Activated T-cell treated with anti-CD3 and anti-CD28 coated beads, Interleukin-2, amount 50 U/mL, for 72 hours (primary cell): Measurements from ENCODE around the gene HOXD1. TPM values are rescaled to one million over a fixed set of nuclear protein-coding genes. Genes with fewer than 3 reads are reported as not detected.

ENCODE experiments used
- ATAC-seq, 2 donors: fragments of 150-1000 bp; cut with Tn5 transposase; replicated peaks in 1 of 2; 2 replicates each; pipeline ENCODE4 v1.10.0; 2021; ENCODE audit warnings: moderate library complexity in 2 of 2, mild to moderate bottlenecking in 1 of 2
- DNase-seq, 2 donors: peaks; one replicate each; pipeline ENCODE4 v3.0.0; 2021 to 2022; ENCODE audit warnings: mixed read lengths in 1 of 2
- H3K27ac Mint-ChIP-seq: one replicate; pipeline ENCODE4 v1.8.0; 2022; ENCODE audit warnings: mild to moderate bottlenecking, moderate library complexity, mixed read lengths
- H3K27me3 Mint-ChIP-seq: one replicate; pipeline ENCODE4 v1.8.0; 2022; ENCODE audit warnings: low read depth, mixed read lengths
- H3K36me3 Mint-ChIP-seq, 2 donors: one replicate each; pipeline ENCODE4 v1.8.0; 2022; ENCODE audit warnings: mixed read lengths in 2 of 2, mild to moderate bottlenecking in 1 of 2; ENCODE audit not compliant: insufficient read depth in 2 of 2
- H3K4me1 Mint-ChIP-seq: one replicate; pipeline ENCODE4 v1.8.0; 2022; ENCODE audit warnings: low read depth, mixed read lengths
- H3K4me3 Mint-ChIP-seq, 2 donors: one replicate each; pipeline ENCODE4 v1.8.0; 2022; ENCODE audit warnings: mild to moderate bottlenecking in 2 of 2, mixed read lengths in 2 of 2, moderate library complexity in 2 of 2
- H3K9me3 Mint-ChIP-seq, 2 donors: one replicate each; pipeline ENCODE4 v1.8.0; 2022; ENCODE audit warnings: mixed read lengths in 2 of 2
- total RNA-seq, 2 donors: library from RNA; stranded (reverse); gene quantifications; one replicate each; pipeline ENCODE4 v1.2.3, GENCODE V29; 2022

HOXD1 gene
- total RNA-seq, 2 donors from 2014 or later, result not detected

DNA sequence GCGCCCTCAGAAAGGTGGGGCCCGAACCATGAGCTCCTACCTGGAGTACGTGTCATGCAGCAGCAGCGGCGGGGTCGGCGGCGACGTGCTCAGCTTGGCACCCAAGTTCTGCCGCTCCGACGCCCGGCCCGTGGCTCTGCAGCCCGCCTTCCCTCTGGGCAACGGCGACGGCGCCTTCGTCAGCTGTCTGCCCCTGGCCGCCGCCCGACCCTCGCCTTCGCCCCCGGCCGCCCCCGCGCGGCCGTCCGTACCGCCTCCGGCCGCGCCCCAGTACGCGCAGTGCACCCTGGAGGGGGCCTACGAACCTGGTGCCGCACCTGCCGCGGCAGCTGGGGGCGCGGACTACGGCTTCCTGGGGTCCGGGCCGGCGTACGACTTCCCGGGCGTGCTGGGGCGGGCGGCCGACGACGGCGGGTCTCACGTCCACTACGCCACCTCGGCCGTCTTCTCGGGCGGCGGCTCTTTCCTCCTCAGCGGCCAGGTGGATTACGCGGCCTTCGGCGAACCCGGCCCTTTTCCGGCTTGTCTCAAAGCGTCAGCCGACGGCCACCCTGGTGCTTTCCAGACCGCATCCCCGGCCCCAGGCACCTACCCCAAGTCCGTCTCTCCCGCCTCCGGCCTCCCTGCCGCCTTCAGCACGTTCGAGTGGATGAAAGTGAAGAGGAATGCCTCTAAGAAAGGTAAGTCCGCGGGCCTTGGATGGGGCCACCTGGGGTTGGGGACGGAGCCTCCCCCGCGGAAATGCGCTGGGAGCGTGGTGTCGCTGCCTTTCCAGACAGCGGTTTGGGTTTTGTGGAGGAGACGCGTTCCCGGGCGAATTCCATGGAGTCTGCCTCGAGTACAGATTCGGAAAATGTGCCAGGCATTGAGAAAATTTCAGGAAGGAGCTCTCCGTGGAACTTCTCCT is 559 bp downstream of the HOXD1 start:
- ATAC-seq, result peak; percentile 49 to 55
- peak overlapping the region; percentile 70 to 73 for H3K4me3 Mint-ChIP-seq
- H3K4me1 Mint-ChIP-seq, result peaks cover 18% of the 10 kb centered on the region
- H3K36me3 Mint-ChIP-seq, result peaks cover 2 to 4% of the 10 kb centered on the region in 2 donors
- DNase-seq, result peak in 1 of 2 donors; percentile 4
- H3K9me3 Mint-ChIP-seq, result no peaks in the 10 kb centered on the region
- H3K27ac Mint-ChIP-seq, result no peak overlapping the region
- peaks cover 72% of the 10 kb centered on the region for H3K27me3 Mint-ChIP-seq

DNA sequence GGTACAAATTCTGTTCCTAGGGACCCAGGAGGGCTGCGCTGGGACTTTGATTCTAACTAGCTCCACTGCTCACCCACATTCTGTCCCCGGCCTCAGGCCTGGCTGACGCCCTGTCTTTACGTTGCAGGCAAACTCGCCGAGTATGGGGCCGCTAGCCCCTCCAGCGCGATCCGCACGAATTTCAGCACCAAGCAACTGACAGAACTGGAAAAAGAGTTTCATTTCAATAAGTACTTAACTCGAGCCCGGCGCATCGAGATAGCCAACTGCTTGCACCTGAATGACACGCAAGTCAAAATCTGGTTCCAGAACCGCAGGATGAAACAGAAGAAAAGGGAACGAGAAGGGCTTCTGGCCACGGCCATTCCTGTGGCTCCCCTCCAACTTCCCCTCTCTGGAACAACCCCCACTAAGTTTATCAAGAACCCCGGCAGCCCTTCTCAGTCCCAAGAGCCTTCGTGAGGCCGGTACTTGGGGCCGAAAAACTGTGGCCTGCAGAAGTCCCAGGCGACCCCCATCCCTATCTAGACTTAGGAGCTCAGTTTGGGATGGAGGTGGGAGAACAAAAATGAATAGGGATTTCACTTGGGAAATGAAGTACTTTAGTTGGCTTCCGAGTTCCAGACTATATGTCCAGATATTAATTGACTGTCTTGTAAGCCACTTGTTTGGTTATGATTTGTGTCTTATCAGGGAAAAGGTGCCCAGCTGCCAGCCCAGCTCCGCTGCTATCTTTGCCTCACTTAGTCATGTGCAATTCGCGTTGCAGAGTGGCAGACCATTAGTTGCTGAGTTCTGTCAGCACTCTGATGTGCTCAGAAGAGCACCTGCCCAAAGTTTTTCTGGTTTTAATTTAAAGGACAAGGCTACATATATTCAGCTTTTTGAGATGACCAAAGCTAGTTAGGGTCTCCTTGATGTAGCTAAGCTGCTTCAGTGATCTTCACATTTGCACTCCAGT is 1.5 kb downstream of the HOXD1 start:
- H3K9me3 Mint-ChIP-seq, result no peaks in the 10 kb centered on the region
- H3K4me1 Mint-ChIP-seq, result peaks cover 18% of the 10 kb centered on the region
- no peak for ATAC-seq
- peaks cover 2 to 4% of the 10 kb centered on the region in 2 donors for H3K36me3 Mint-ChIP-seq
- peak overlapping the region; percentile 70 to 73 for H3K4me3 Mint-ChIP-seq
- DNase-seq, result no peak
- H3K27ac Mint-ChIP-seq, result no peak overlapping the region
- H3K27me3 Mint-ChIP-seq, result peaks cover 70% of the 10 kb centered on the region

DNA sequence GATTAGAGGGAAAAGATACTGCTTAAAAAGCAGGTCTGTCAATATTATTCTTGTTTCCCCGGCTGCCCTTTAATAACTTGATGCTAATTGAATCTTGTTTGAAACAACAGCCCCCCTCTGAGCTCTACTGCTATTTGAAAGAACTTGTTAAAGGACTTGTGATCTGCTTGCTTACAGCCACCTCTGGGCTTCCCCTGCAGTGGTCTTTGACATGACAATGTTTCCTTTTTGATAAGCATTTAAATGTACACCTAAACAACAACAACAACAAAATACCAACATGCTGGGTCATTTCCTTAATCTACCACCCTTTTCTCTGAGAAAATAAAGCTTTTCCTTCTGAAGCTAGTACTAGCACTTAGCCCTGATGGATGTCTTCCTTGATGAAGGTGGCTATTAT is 3.9 kb downstream of the HOXD1 start:
- ATAC-seq, result no peak

GRCh38 chr2:176193048-176193447 is 4.6 kb downstream of the HOXD1 start:
- DNase-seq (no peak), ATAC-seq (no peak)
- no peak overlapping the region for H3K4me3 Mint-ChIP-seq
- peaks cover 67% of the 10 kb centered on the region for H3K27me3 Mint-ChIP-seq
- H3K27ac Mint-ChIP-seq, result no peak overlapping the region
- peaks cover 0 to 1% of the 10 kb centered on the region in 2 donors for H3K36me3 Mint-ChIP-seq
- H3K9me3 Mint-ChIP-seq, result no peaks in the 10 kb centered on the region
- peaks cover 7% of the 10 kb centered on the region for H3K4me1 Mint-ChIP-seq

More for the DNA sequence above, 3.9 kb downstream of the HOXD1 start:
- Mint-ChIP-seq H3K27ac (no peak overlapping the region), H3K36me3 (peaks cover 2 to 4% of the 10 kb centered on the region in 2 donors), H3K9me3 (no peaks in the 10 kb centered on the region), H3K4me3 (no peak overlapping the region), H3K4me1 (peaks cover 14% of the 10 kb centered on the region), H3K27me3 (peaks cover 67% of the 10 kb centered on the region)
- DNase-seq, result no peak

DNA sequence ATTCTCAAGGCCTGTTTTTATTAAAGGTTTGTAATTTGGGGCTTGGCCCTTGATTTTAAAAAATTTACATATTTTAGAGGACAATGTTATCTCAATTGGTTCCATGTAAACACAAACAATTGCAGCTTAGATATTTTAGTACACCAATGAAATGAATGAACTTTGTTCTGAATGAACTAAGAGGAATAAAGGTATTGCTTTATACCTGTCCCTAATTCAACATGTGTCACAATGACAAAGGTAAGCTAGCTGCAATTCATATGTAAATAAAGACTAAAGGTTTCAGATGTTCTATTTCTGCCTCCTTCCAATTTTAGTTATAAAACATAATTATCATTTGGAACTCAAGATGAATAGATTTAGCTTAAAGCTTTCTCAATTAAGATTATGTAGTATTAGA is 11.4 kb downstream of the HOXD1 start:
- no peaks in the 10 kb centered on the region for H3K36me3 Mint-ChIP-seq
- H3K9me3 Mint-ChIP-seq, result peaks cover 0 to 2% of the 10 kb centered on the region in 2 donors
- no peak for DNase-seq
- H3K27me3 Mint-ChIP-seq, result peaks cover 38% of the 10 kb centered on the region
- no peak for ATAC-seq
- H3K27ac Mint-ChIP-seq, result no peak overlapping the region
- no peaks in the 10 kb centered on the region for H3K4me1 Mint-ChIP-seq
- H3K4me3 Mint-ChIP-seq, result no peak overlapping the region

DNA sequence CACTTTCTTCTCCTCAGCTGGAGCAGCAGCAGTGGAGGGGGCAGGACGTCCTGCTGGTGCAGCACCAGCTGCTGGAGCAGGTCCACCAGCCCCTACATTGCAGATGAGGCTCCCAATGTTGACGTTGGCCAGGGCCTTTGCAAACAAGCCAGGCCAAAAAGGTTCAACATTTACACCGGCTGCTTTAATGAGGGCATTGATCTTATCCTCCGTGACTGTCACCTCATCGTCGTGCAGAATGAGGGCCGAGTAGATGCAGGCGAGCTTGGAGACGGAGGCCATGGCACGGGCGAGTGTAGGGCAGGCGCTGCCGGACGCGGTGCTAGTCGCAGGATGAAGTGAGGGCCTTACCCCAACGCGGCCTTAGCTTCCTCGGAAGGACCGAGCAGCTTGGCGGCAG is 12.5 kb downstream of the HOXD1 start:
- no peak for ATAC-seq
- Mint-ChIP-seq H3K36me3 (no peaks in the 10 kb centered on the region), H3K4me3 (no peak overlapping the region), H3K4me1 (no peaks in the 10 kb centered on the region), H3K9me3 (peaks cover 0 to 2% of the 10 kb centered on the region in 2 donors), H3K27ac (no peak overlapping the region), H3K27me3 (peaks cover 35% of the 10 kb centered on the region)
- no peak for DNase-seq

DNA sequence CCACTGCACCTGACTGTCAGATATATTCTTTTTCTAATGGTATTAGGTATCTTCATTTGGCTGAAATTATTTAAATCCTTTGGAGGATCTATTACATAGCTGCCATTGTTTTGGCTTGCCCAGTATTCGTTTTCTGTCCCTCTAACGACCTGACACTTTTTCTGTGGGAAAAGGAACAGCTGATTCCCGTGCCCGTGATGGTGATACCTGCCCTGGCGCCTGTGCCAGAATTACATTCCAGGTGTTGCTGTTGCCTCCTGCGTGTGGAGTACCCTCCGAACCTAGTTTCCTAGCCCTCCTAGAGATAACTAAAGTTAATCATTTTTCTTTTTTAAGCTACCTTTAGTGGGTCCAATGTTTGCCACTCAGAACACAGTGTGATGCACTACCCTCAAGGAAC is 14.0 kb downstream of the HOXD1 start:
- no peak overlapping the region for H3K4me3 Mint-ChIP-seq
- ATAC-seq, result no peak
- no peaks in the 10 kb centered on the region for H3K36me3 Mint-ChIP-seq
- no peak overlapping the region for H3K27ac Mint-ChIP-seq
- H3K4me1 Mint-ChIP-seq, result no peaks in the 10 kb centered on the region
- H3K27me3 Mint-ChIP-seq, result peaks cover 24% of the 10 kb centered on the region
- peaks cover 0 to 2% of the 10 kb centered on the region in 2 donors for H3K9me3 Mint-ChIP-seq
- no peak for DNase-seq

GRCh38 chr2:176205126-176205525 is 16.7 kb downstream of the HOXD1 start:
- no peak for DNase-seq
- Mint-ChIP-seq H3K27me3 (peaks cover 24% of the 10 kb centered on the region), H3K36me3 (no peaks in the 10 kb centered on the region), H3K4me3 (no peak overlapping the region), H3K9me3 (peaks cover 0 to 2% of the 10 kb centered on the region in 2 donors), H3K4me1 (no peaks in the 10 kb centered on the region), H3K27ac (no peak overlapping the region)
- no peak for ATAC-seq

DNA sequence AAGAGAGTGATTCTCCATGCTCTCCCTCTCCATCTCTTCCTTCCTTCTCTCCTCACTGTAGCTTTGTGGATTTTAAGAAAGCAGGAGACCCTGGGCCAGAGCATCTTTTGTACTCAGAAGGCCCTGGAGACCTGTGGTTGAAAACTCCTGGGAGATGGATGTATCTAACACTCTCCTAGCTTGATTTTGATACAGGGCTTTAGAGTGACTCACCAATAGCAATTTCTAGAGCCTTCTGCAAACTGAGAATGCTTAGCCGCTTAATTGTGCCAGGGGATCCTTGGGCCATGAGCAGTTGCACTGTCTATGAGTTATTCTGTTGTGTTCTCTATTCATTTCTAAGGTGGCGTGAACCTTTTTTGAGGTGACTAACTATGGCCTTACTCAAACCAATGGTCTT is 17.7 kb downstream of the HOXD1 start:
- H3K4me1 Mint-ChIP-seq, result no peaks in the 10 kb centered on the region
- H3K36me3 Mint-ChIP-seq, result no peaks in the 10 kb centered on the region
- no peak overlapping the region for H3K4me3 Mint-ChIP-seq
- peaks cover 33% of the 10 kb centered on the region for H3K27me3 Mint-ChIP-seq
- peaks cover 0 to 2% of the 10 kb centered on the region in 2 donors for H3K9me3 Mint-ChIP-seq
- no peak overlapping the region for H3K27ac Mint-ChIP-seq
- DNase-seq (no peak), ATAC-seq (no peak)

DNA sequence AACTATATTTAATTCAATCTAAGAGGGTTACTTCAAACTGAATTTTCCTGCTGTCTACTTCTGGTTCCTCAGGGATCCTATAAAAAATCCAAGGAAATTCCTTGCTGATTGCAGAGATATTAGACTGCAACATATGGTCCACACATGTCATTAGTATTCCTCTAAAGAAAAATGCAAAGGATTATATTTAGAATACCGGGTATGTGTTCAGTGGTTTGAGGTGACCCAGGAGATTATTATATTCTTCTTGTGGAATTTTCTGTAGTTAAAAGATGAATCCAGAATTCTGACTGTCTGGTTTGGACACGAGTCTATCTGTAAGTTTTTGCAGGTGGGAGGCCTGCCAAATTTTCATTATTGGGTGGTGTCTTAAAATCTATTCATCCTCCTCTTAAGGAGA is 18.2 kb downstream of the HOXD1 start:
- H3K9me3 Mint-ChIP-seq, result peaks cover 0 to 2% of the 10 kb centered on the region in 2 donors
- no peak overlapping the region for H3K4me3 Mint-ChIP-seq
- H3K4me1 Mint-ChIP-seq, result no peaks in the 10 kb centered on the region
- no peak overlapping the region for H3K27ac Mint-ChIP-seq
- DNase-seq, result no peak
- no peaks in the 10 kb centered on the region for H3K36me3 Mint-ChIP-seq
- ATAC-seq, result no peak
- peaks cover 37% of the 10 kb centered on the region for H3K27me3 Mint-ChIP-seq

GRCh38 chr2:176211110-176211509 is 22.6 kb downstream of the HOXD1 start:
- Mint-ChIP-seq H3K4me1 (no peaks in the 10 kb centered on the region), H3K9me3 (no peaks in the 10 kb centered on the region), H3K36me3 (no peaks in the 10 kb centered on the region), H3K4me3 (no peak overlapping the region), H3K27ac (no peak overlapping the region), H3K27me3 (peaks cover 24% of the 10 kb centered on the region)
- no peak for DNase-seq
- ATAC-seq, result no peak

DNA sequence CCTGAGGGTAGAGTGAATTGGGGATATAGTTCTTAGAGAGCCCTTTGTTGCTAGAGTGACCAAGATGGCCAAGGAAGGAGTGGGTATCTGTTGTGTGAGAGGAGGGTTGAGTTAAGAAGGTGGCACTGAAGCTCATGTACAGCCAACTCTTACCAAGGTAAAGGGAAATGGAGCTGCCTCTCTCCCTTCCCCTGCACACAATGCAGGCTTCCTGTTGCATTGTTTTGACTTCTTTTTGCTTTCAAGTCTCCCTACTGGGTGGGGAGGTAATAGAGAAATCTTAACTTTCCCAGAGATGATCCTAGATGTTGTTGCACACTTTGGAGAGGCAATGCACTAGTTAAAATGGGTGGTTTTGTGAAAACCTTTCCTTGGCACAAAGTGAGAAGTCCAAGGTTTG is 23.8 kb downstream of the HOXD1 start:
- Mint-ChIP-seq H3K4me1 (no peaks in the 10 kb centered on the region), H3K4me3 (no peak overlapping the region), H3K27ac (no peak overlapping the region), H3K27me3 (peaks cover 24% of the 10 kb centered on the region), H3K36me3 (no peaks in the 10 kb centered on the region), H3K9me3 (no peaks in the 10 kb centered on the region)
- no peak for ATAC-seq
- DNase-seq, result no peak

GRCh38 chr2:176213406-176213805 is 24.9 kb downstream of the HOXD1 start:
- peaks cover 24% of the 10 kb centered on the region for H3K27me3 Mint-ChIP-seq
- DNase-seq, result no peak
- H3K36me3 Mint-ChIP-seq, result no peaks in the 10 kb centered on the region
- H3K4me1 Mint-ChIP-seq, result no peaks in the 10 kb centered on the region
- ATAC-seq, result no peak
- no peak overlapping the region for H3K27ac Mint-ChIP-seq
- no peak overlapping the region for H3K4me3 Mint-ChIP-seq
- no peaks in the 10 kb centered on the region for H3K9me3 Mint-ChIP-seq
